Measurements from ENCODE around the gene PHF21A.

Gene PHF21A

GRCh38 chr11:45941285-45941684, 180.0 kb downstream of the PHF21A start:
- no peak for ATAC-seq
- TF ChIP-seq, protein P1, sequence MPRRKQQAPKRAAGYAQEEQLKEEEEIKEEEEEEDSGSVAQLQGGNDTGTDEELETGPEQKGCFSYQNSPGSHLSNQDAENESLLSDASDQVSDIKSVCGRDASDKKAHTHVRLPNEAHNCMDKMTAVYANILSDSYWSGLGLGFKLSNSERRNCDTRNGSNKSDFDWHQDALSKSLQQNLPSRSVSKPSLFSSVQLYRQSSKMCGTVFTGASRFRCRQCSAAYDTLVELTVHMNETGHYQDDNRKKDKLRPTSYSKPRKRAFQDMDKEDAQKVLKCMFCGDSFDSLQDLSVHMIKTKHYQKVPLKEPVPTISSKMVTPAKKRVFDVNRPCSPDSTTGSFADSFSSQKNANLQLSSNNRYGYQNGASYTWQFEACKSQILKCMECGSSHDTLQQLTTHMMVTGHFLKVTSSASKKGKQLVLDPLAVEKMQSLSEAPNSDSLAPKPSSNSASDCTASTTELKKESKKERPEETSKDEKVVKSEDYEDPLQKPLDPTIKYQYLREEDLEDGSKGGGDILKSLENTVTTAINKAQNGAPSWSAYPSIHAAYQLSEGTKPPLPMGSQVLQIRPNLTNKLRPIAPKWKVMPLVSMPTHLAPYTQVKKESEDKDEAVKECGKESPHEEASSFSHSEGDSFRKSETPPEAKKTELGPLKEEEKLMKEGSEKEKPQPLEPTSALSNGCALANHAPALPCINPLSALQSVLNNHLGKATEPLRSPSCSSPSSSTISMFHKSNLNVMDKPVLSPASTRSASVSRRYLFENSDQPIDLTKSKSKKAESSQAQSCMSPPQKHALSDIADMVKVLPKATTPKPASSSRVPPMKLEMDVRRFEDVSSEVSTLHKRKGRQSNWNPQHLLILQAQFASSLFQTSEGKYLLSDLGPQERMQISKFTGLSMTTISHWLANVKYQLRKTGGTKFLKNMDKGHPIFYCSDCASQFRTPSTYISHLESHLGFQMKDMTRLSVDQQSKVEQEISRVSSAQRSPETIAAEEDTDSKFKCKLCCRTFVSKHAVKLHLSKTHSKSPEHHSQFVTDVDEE (CRISPR knock-in tag; IDR thresholded peaks at IDR 0.05), result no peak
- TF ChIP-seq ESRRG (CRISPR knock-in tag; IDR thresholded peaks at IDR 0.05), result no peak
- TF ChIP-seq TCF4 (CRISPR knock-in tag; IDR thresholded peaks at IDR 0.05; ENCODE audit: borderline replicate concordance), result no peak

GRCh38 chr11:45939836-45940235, 181.4 kb downstream of the PHF21A start:
- TF ChIP-seq CSDC2 (CRISPR knock-in tag; IDR thresholded peaks at IDR 0.05) (no peak), CSRNP3 (CRISPR knock-in tag; IDR thresholded peaks at IDR 0.05) (no peak), ISL1 (CRISPR knock-in tag; IDR thresholded peaks at IDR 0.05) (no peak), ZFP3 (CRISPR knock-in tag; IDR thresholded peaks at IDR 0.05) (no peak), BACH2 (CRISPR knock-in tag; IDR thresholded peaks at IDR 0.05; ENCODE audit: borderline replicate concordance) (no peak), TCF4 (CRISPR knock-in tag; IDR thresholded peaks at IDR 0.05; ENCODE audit: borderline replicate concordance) (no peak), GLIS3 (CRISPR knock-in tag; IDR thresholded peaks at IDR 0.05) (no peak)
- TF ChIP-seq, protein P1 (CRISPR knock-in tag; IDR thresholded peaks at IDR 0.05), result no peak
- no peak for ATAC-seq

GRCh38 chr11:45937916-45938315, 183.3 kb downstream of the PHF21A start:
- ATAC-seq, result no peak
- TF ChIP-seq ZNF70 (CRISPR knock-in tag; IDR thresholded peaks at IDR 0.05), result no peak
- no peak for TF ChIP-seq BACH2 (CRISPR knock-in tag; IDR thresholded peaks at IDR 0.05; ENCODE audit: borderline replicate concordance)
- TF ChIP-seq PPARA (CRISPR knock-in tag; IDR thresholded peaks at IDR 0.05; ENCODE audit: borderline replicate concordance), result no peak
- TF ChIP-seq RARB (CRISPR knock-in tag; IDR thresholded peaks at IDR 0.05), result no peak
- TF ChIP-seq ISL1 (CRISPR knock-in tag; IDR thresholded peaks at IDR 0.05), result no peak

GRCh38 chr11:45936511-45937054, 184.7 kb downstream of the PHF21A start:
- TF ChIP-seq ZFP30 (CRISPR knock-in tag; IDR thresholded peaks at IDR 0.05), result no peak
- TF ChIP-seq ZC3H10 (CRISPR knock-in tag; IDR thresholded peaks at IDR 0.05), result no peak
- no peak for TF ChIP-seq OSR1 (CRISPR knock-in tag; IDR thresholded peaks at IDR 0.05)
- no peak for TF ChIP-seq TCF4 (CRISPR knock-in tag; IDR thresholded peaks at IDR 0.05; ENCODE audit: borderline replicate concordance)
- TF ChIP-seq ISL1 (CRISPR knock-in tag; IDR thresholded peaks at IDR 0.05), result no peak
- no peak for TF ChIP-seq ZNF565 (CRISPR knock-in tag; conservative IDR thresholded peaks at IDR 0.05; ENCODE audit: low read depth)
- TF ChIP-seq CREB5 (CRISPR knock-in tag; IDR thresholded peaks at IDR 0.05; ENCODE audit: low read depth), result no peak
- no peak for ATAC-seq

DNA sequence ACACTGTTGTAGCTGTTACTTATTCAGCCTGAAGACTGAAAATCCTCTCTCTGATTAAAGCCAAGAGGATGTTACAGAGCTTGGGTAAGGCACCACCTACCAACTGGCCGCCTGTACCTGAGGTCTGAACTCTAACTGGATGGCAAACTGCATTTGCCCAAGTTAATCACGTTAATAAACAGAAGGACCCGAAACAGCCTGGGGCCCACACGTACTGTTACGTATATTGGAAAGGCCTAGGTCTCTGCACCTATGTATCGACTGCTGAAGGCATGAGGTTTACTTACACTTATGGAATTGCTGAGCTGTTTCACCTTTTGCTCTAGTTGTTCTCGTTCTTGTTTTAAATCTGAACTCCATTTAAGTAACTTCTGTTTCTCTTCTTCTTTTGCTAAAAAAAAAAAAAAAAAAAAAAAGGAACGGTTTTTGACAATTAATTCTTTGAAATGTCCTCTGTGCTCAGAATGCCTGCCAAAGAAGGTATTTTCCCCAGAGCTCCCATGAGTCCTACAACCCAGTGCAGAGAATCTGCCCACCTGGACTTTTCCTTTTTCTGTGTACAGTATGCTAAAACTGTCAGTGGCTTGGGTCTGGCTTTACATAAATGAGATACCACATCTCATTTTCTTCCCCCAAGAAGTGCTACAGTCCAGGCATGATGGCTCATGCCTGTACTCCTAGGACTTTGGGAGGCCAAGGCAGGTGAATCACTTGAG, 185.7 kb downstream of the PHF21A start:
- TF ChIP-seq GLIS3 (CRISPR knock-in tag; IDR thresholded peaks at IDR 0.05) (no peak), PPARA (CRISPR knock-in tag; IDR thresholded peaks at IDR 0.05; ENCODE audit: borderline replicate concordance) (no peak), SNAI2 (CRISPR knock-in tag; IDR thresholded peaks at IDR 0.05) (no peak), OSR1 (CRISPR knock-in tag; IDR thresholded peaks at IDR 0.05) (no peak), ZFP3 (CRISPR knock-in tag; IDR thresholded peaks at IDR 0.05) (no peak), CREB5 (CRISPR knock-in tag; IDR thresholded peaks at IDR 0.05; ENCODE audit: low read depth) (no peak)

More for the DNA sequence above, 185.7 kb downstream of the PHF21A start:
- ATAC-seq, result no peak

All from SK-N-SH treated with all-trans-retinoic acid at 6 μM for 48 hours (cell line).